SW 1271 (cell line): ENCODE measurements around the gene LRRIQ1.
"Not testable (repeated sequence)": the region's sequence is repeated elsewhere in the genome, so short reads cannot be mapped to it uniquely, and the experiment has no call there.

Source experiments
- DNase-seq, 2 experiments: peaks; one replicate each; lab custom pipeline; 2025; lab: John Stamatoyannopoulos, UW

Gene LRRIQ1

DNA sequence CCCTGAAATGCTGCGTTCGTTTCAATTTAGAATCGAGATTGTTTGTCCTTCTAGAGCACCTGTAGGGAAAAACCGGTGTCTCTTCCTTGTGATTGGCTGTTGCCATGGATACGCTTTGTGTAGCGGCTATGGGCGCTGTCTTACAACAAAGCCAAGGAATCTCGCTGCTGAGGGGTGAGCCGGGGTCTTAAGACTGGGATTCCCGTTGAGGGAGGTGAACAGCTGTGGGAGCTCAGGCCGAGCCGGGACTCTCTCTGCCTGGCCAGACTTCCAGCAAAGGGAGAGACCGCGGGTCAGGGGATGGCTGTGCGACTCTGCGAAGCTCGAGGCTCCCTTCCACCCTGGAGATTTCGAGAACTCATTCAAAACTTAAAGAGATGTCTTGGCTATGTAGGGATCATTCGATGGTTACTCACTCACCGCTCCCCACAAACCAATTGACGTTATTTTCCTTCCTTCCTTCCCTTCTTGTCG, at the start of gene LRRIQ1, which contains the start of gene TSPAN19:
LRRIQ1 (plus strand) TSS at position 118 of the 474 bp plus-strand sequence. CDS start 1,826 bp downstream, outside the sequence.
TSPAN19 (minus strand) TSS at position 44 of the 474 bp plus-strand sequence. CDS start 6,331 bp downstream, outside the sequence.
- no peak for DNase-seq

GRCh38 chr12:84986586-84986985, 49.6 kb upstream of the LRRIQ1 start:
- no peak for DNase-seq

- DNase-seq, result no peak
Observed at GRCh38 chr12:84994426-84994825, 41.7 kb upstream of the LRRIQ1 start.

- DNase-seq, result no peak
Observed at GRCh38 chr12:84995641-84996040, 40.5 kb upstream of the LRRIQ1 start.

DNA sequence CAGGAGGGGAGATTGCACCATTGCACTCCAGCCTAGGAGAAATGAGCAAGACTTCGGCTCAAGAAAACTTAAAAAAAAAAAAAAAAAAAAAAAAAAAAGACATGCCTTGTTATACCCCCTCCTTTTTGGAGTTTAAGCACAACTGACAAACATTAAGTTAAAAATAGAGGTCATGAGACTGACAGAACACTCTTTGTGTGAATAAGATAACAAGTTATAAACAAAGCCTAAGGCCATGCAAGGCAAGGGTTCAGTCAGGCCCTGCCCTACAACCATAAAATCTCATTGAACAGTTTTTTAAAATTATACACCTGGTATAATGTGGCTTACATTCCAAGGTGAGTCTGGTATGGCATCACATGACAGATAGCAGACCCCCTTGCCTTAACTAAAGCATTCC, 39.4 kb upstream of the LRRIQ1 start:
- no peak for DNase-seq

- DNase-seq, result no peak
Observed at GRCh38 chr12:84998341-84998740, 37.8 kb upstream of the LRRIQ1 start.

DNA sequence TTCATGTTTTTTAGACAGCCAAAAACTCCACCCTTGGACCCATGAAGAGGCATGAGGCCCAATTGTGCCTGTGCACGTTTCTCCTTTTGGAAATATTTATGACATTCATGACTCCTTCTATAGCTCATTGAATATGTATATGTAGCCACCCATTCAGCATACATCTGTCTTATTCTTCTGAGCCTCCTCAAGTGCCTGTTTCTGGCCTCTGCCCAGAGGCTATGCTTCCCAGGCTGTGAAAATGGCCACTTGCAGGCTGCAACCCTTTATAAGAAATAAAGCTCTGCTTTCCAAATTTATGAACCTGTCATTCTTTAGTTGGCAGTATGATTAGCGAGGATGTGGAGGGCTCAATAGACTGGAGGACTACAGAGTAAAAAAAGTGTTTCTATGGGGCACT, 35.4 kb upstream of the LRRIQ1 start:
- no peak for DNase-seq

GRCh38 chr12:85002778-85003296, 33.3 kb upstream of the LRRIQ1 start:
- DNase-seq, result no peak

GRCh38 chr12:85004204-85004603, 31.9 kb upstream of the LRRIQ1 start:
- no peak for DNase-seq

- not testable (repeated sequence) for DNase-seq
Observed at GRCh38 chr12:85005047-85005446, 31.1 kb upstream of the LRRIQ1 start.

DNA sequence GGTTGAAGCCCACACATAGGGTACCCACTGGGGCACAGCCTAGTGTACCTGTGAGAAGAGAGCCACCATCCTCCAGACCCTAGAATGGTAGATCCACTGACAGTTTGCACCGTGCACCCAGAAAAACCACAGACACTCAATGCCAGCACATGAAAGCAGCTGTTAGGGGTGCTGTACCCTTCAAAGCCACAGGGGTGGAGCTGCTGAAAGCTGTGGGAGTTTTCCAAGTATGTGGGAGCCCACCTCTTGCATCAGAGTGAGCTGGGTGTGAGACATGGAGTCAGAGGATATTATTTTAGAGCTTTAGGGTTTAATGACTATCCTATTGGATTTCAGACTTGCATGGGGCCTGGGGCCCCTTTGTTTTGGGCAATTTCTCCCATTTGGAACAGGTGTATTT, 30.5 kb upstream of the LRRIQ1 start:
- DNase-seq, result no peak

DNA sequence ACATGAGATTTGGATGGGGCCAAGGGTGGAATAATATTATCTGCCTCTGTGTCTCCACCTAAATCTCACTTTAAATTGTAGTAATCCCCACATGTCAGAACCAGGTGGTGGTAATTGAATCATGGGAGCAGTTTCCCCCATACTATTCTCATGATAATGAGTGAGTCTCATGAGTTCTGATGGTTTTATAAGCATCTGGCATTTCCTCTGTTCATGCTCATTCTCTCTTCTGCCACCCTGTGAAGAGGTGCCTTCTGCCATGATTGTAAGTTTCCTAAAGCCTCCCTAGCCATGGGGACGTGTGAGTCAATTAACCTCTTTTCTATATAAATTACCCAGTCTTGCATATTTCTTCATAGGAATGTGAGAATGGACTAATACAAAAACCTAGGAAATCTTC, 29.9 kb upstream of the LRRIQ1 start:
- DNase-seq, result no peak

GRCh38 chr12:85007836-85008235, 28.3 kb upstream of the LRRIQ1 start:
- DNase-seq, result no peak

DNA sequence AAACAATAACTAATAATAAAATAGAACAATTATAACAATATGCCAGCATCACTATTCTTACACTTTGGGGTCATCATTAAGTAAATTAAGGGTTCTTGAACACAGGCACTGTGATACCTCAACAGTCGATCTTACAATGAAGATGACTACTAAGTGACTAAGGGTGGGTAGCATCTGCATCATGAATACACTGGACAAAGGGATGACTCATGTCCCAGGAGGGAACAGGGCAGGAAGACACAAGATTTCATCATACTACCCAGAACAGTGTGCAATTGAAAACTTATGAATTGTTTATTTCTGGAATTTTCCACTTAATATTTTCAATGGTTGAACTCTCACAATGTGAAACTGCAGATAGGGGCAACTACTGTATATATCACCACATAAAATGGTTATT, 19.7 kb upstream of the LRRIQ1 start:
- DNase-seq, result peak; percentile 69 to 76

DNA sequence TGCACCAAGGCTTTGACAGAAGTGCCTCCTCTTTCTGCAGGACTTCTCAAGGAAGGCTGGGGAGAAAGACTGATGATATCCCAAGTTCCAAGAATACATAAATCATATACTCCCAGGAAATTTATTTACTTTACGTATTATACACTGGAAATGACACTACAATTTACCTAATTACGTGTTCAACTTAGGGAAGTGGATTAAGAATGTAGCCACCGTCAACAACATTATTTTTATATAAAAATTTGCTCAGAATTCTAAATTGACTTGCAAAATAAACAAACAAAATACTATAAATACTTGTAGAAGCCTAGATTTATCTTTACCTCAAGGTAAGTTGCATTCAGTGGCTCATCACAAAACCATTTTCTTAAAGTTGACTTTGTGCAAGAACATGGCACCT, 19.0 kb upstream of the LRRIQ1 start:
- DNase-seq, result no peak

- DNase-seq, result no peak
Observed at GRCh38 chr12:85017618-85018017, 18.5 kb upstream of the LRRIQ1 start.

GRCh38 chr12:85018098-85018497, 18.1 kb upstream of the LRRIQ1 start:
- no peak for DNase-seq

GRCh38 chr12:85029456-85029855, 6.7 kb upstream of the LRRIQ1 start:
- peak in 1 of 2 experiments; percentile 36 for DNase-seq

- no peak for DNase-seq
Observed at GRCh38 chr12:85036733-85037132, 582 bp downstream of the LRRIQ1 start.

DNA sequence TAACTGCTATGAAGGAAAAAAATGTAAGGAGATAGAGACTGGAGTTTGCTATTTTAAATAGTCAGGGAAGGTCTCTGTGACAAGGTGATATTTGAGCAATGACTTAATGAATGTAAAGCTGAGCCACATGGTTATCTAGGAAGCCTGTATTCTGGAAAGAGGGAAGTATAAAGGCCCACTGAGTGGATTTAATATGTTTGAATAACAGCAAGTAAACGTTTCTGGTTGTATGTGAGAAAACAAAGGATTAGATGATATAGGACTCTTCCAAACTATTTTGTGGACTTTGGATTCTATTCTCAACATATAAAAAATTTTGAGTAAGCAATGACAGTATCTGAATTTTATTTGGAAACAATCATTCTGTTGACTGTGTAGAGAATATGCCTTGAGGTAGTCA, 5.2 kb downstream of the LRRIQ1 start:
- DNase-seq, result no peak

GRCh38 chr12:85043829-85044228, 7.7 kb downstream of the LRRIQ1 start:
- DNase-seq, result no peak

DNA sequence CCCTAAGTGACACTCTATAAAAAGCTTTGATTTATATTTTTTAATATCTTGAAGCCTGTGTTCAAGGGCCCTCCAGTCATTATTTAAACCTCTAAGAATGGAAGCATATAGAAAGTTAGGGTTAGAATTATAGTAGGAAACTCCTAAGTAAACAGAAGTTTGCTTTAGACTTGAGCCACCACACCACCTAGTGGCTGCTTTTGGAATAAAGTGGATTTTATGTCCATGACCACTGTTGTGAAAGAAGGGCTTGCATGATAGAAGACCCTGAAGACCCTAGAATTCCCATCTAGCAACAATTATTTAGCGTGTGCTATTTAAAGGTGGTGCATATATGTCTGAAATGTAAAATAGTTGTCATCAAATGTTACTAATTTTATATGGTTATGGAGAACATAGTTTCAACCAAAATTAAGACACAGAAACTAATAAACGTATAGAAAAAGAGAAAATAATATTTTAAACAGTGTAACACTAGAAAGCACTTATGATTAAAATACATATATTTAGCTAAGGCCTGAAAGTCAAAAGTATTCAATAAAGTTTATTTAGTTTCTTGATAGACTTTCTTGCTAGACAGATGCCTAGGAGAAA, 21.3 kb downstream of the LRRIQ1 start:
- peak in 1 of 2 experiments; percentile 50 for DNase-seq

- no peak for DNase-seq
Observed at GRCh38 chr12:85058339-85058738, 22.2 kb downstream of the LRRIQ1 start.

DNA sequence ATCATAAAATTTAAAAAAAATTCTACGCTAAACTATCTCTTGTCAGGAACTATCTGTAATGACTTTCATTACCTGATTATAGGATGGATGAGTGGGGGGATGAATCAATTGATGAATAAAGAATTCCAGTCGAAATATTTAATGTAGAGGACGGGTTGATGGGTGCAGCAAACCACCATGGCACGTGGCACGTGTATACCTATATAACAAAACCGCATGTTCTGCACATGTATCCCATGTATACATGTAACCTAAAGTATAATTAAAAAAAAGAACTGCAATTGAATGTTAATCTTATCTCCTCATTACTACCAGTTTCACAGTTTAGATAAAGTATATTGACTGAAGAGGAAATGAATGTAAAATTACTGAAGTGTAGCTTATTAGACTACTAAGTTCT, 23.4 kb downstream of the LRRIQ1 start:
- DNase-seq, result no peak
